Amniotic stem cell (primary cell): ENCODE data around the gene RAD51B.

Experiments
- DNase-seq: peaks from one replicate; lab custom pipeline; 2025; lab: John Stamatoyannopoulos, UW

RAD51B gene

DNA sequence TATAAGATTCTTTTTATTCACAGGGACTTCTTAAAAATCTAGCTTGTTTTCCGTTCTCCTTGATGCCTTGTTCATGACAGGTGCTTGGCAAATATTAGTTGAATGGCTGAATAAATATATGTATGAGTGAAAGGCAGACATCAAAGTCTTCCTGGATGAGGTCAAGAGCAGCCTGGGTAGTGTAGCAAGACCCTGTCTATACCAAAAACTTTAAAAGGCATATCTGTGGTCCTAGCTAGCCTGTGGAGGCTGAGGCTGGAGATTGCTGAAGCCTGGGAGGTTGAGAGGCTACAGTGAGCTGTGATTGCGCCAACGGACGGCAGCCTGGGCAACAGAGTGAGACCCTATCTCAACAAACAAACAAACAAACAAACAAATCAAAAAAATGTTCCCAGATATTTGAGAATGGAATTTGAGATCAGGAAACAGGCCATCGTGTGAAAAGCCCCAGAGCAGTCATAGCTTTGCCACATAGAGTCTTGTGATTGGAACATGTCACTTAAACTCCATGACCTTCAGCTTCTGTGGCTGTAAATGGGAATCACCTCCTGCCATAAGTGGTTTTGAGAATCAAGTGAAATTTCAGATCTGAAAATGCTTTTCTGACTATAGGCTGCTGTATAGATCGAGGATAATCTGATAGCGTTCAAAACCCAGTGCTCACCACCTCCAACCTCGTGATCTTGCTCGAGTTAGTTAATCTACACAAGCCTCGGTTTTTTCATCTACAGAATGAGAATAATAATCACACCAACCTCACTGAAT lies 908.9 kb downstream of the RAD51B start:
- DNase-seq, result no peak

DNA sequence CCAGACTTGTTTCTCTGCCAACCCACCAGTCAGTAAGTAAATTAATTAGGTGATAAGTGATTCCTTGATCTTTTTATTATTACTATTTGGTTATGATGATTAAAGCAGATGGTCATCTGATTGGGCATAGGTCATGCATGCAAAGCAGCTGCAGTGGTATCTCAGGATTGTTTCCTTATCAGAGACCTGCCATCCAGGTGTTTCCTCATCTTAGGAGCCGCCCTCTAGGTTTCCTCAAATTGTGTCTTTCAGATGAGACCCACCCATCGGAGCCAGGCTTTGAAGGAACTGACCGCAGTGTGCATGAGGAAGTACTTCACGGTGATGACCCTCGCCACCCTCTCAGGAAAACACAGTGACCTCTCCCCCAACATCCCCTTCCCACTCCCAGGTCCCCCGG lies 910.0 kb downstream of the RAD51B start:
- DNase-seq, result no peak

DNA sequence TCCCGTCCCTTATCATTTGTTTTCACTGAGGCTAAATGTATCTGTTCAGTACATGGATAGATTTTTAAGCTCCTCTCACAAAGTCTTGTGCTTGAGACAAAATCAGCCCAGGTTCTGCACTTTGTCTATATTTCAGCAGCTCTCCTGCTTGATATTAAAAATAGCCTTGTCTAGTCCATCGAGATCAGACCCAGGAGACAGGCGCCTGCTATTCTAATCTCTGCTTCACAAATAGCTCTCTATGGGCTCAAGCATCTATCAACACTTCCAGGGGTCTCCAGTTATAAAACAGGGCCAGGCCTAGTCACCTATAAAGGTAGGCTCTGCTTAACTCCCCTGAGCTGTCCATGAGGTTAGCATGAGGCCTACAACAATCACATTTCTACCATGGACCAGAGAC lies 910.8 kb downstream of the RAD51B start:
- no peak for DNase-seq

- no peak for DNase-seq
These were observed 911.3 kb downstream of the RAD51B start for GRCh38 chr14:68730811-68731425.

- no peak for DNase-seq
These were observed 913.7 kb downstream of the RAD51B start for GRCh38 chr14:68733086-68733914.

- DNase-seq, result no peak
These were observed 914.7 kb downstream of the RAD51B start for GRCh38 chr14:68734231-68734732.

- DNase-seq, result no peak
These were observed 916.3 kb downstream of the RAD51B start for GRCh38 chr14:68735856-68736255.

GRCh38 chr14:68736471-68736871 lies 916.9 kb downstream of the RAD51B start:
- DNase-seq, result no peak

- DNase-seq, result no peak
These were observed 917.5 kb downstream of the RAD51B start for GRCh38 chr14:68737086-68737485.

GRCh38 chr14:68738559-68738958 lies 919.0 kb downstream of the RAD51B start:
- no peak for DNase-seq

- DNase-seq, result no peak
These were observed 920.1 kb downstream of the RAD51B start for GRCh38 chr14:68739701-68740100.

DNA sequence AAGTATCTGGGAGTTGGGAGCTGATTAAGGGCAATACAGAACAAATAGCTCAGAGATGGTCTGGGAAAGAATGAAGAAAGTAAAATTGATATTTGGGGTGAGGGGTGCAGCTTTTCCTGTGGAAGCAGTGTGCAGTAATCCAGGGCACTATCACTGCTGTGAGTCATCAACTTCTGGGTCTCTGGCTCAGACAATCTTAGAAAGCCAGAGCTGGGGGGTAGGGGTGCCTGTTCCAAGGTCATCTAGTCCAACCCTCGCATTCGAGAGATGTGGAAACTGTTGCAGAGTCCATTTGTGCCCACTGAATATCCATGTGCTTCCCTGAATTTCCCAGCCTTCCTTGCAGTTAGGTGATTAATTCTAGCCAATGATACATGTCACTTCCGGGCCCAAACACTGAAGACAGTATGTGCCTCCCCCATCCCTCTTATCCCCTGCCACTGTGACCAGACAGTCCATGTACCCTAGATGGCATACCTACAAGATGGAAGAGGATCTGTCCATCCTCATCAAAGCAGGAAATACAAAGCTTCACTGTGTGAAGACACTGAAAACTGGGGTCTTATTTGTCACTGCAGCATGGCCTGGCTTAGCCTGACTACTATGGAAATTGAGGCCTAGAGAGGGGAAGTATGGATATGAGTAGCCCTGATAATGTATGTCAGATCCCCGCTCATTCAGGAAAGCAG lies 921.4 kb downstream of the RAD51B start:
- no peak for DNase-seq

DNA sequence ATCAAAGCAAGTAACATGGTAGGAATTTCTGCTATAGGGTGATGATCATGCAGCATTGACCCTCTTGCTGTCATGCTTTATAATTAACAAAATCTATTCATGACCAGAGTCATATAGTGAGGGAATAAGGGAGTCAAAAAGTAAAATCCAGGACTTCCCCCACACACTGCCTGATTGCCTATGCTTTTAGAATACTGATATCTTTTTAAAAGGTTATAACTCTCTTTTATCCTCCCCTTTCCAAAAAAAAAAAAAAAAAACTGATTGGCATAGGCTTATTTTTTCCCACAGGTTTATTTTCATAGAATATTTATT lies 921.9 kb downstream of the RAD51B start:
- no peak for DNase-seq

- DNase-seq, result no peak
These were observed 922.4 kb downstream of the RAD51B start for GRCh38 chr14:68741839-68742470.

DNA sequence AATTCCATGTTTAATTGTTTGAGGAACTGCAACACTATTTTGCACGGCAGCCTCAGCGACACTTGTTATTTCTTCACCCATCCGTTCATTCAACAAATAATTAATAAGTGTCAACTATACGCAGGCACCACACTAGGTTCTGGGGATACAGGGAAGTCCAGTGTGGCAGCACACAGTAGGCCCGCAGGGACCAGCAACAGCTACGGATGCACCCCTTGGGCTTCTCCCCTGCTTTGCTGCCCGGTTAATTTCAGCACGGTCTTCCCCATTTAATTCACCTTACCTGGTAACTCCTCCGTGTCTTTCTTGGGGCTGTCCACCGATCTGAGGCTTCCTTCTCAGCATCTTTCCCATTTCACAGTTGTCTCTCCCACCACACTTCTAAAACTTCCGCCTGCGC lies 925.0 kb downstream of the RAD51B start:
- DNase-seq, result no peak

- no peak for DNase-seq
These were observed 927.8 kb downstream of the RAD51B start for GRCh38 chr14:68747393-68747792.

DNA sequence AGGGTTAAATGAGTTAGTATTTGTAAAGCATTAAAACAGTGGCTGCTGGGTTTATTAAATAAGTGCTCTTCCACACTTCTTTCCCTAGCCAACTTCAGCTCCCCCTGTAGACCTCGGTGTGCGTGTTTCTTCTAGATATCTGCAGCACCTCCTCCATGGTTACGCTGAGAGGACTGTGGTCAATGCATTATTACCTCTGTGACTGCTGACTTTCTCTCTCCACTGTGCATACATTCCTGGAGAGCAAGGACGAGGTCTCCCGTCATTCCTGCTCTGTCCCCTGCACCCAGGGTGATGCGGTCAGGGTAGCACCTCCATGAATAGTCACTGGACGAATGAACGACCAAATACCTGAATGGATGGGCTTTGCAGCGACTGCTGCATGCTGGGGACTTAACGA lies 928.7 kb downstream of the RAD51B start:
- no peak for DNase-seq

- DNase-seq, result no peak
These were observed 929.1 kb downstream of the RAD51B start for GRCh38 chr14:68748691-68749090.

DNA sequence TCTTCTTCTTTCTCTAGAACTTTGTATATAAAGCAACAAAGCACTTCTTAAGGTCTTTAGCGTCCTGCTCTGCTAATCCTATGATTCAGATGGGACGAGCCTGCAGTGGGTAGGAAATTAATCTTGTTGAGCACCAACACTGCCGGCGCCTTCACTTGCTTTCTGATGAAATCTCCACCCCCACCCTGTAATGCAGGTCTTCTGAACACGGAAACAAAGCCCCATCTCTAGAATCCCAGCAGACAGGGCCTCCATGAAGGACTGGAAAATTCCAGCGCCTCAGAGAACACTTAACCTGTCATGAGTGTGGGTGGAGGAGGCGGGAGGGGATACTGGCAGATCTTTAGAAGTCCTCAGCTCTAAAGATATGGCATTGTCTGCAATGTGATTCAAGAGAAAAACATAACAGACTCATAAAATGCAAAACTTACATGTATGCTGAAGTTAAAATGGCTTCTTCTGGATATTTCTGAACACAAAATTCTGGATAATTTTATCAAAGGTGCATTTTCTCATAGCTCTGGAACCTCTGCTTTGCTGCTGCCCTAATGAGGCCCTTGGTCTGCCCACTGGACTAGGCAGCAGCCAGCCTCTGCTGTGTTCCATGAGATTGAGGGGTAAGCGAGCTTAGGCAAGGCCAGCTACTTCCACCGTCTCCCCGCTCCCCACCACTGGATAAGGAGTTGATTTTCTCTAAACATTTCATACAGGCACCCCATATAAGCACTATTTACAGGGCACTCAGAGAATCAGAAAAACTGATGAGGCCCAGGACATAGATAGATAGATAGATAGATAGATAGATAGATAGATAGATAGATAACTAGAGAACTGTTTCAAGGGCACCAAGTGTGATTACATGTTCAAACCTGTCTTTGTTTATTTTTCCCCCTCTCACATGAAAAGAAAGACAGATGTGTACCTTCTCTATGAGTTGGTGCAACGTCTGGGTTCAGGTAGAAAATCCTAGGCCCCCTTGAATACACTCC lies 930.2 kb downstream of the RAD51B start:
- DNase-seq, result no peak

GRCh38 chr14:68752271-68753006 lies 932.9 kb downstream of the RAD51B start:
- no peak for DNase-seq
